GM12864 (cell line): ENCODE results near the gene WNT1.
A peak's percentile ranks its signal among the peaks of the same experiment; 100 is the strongest.

Source experiments
- DNase-seq: peaks from one replicate; pipeline ENCODE4 v3.0.0-alpha.2; 2011; ENCODE audit warnings: low read depth
- H3K4me3 ChIP-seq: 2 replicates; pipeline ENCODE4 v1.5.1; 2011; ENCODE audit warnings: mild to moderate bottlenecking, low read depth, low read length, control low read depth
- TF ChIP-seq, protein P1 (sequence below): IDR thresholded peaks from 2 replicates; pipeline ENCODE4 v1.5.1; 2011; ENCODE audit warnings: low read depth, mild to moderate bottlenecking, moderate library complexity, low read length, control low read depth, inconsistent platforms; ENCODE audit errors: missing control alignments

WNT1 gene

GRCh38 chr12:48978291-48978740 is at the start of gene WNT1:
TSS of gene WNT1 (plus strand) at chr12:48978322. CDS start at chr12:48978651, 329 bp downstream.
- H3K4me3 ChIP-seq = no peak within 1 kb of the TSS; the same call in none of the 2 replicates
- DNase-seq = no peak
- TF ChIP-seq, protein P1, sequence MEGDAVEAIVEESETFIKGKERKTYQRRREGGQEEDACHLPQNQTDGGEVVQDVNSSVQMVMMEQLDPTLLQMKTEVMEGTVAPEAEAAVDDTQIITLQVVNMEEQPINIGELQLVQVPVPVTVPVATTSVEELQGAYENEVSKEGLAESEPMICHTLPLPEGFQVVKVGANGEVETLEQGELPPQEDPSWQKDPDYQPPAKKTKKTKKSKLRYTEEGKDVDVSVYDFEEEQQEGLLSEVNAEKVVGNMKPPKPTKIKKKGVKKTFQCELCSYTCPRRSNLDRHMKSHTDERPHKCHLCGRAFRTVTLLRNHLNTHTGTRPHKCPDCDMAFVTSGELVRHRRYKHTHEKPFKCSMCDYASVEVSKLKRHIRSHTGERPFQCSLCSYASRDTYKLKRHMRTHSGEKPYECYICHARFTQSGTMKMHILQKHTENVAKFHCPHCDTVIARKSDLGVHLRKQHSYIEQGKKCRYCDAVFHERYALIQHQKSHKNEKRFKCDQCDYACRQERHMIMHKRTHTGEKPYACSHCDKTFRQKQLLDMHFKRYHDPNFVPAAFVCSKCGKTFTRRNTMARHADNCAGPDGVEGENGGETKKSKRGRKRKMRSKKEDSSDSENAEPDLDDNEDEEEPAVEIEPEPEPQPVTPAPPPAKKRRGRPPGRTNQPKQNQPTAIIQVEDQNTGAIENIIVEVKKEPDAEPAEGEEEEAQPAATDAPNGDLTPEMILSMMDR = no peak

GRCh38 chr12:48929551-48929950 is 48.6 kb upstream of the WNT1 start:
- TF ChIP-seq, protein P1 = no peak
- H3K4me3 ChIP-seq = no peak overlapping the region
- no peak for DNase-seq

- TF ChIP-seq, protein P1 = no peak
- no peak overlapping the region for H3K4me3 ChIP-seq
- no peak for DNase-seq
These were observed 47.6 kb upstream of the WNT1 start for GRCh38 chr12:48930475-48930874.

GRCh38 chr12:48932878-48933277 is 45.2 kb upstream of the WNT1 start:
- no peak for DNase-seq
- TF ChIP-seq, protein P1 = no peak
- H3K4me3 ChIP-seq = no peak overlapping the region

GRCh38 chr12:48933664-48934311 is 44.3 kb upstream of the WNT1 start:
- no peak overlapping the region for H3K4me3 ChIP-seq
- DNase-seq = no peak

DNA sequence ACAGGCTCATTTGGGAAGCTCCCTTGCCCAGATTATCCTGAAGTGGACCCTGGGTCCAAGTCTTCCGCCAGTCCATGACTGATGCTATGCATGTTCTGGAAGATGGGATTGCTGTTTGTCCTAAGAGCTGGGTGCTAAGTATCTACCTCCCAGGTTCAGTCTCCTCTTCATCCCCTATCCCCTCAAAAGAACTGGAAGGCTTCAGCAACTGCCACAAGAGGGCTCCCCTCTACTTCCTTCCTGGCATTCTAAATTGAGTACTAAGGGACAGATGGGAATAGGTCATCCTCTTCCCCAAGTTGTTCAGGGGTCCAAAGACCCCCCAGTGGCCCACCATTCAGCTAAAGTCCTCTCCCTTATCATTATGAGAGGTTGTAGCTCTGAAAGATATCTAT is 43.8 kb upstream of the WNT1 start:
- DNase-seq = no peak
- TF ChIP-seq, protein P1 = peak; percentile 38
- no peak overlapping the region for H3K4me3 ChIP-seq

More at GRCh38 chr12:48933664-48934311, 44.3 kb upstream of the WNT1 start:
- TF ChIP-seq, protein P1 = no peak

GRCh38 chr12:48936379-48936979 is 41.6 kb upstream of the WNT1 start:
- H3K4me3 ChIP-seq = no peak overlapping the region
- TF ChIP-seq, protein P1 = peak; percentile 94
- no peak for DNase-seq
